Activated CD8-positive, alpha-beta T cell treated with anti-CD3 and anti-CD28 coated beads for 36 hours (primary cell): ENCODE data around the gene CCDC93. TPM values are rescaled to one million over a fixed set of nuclear protein-coding genes. Genes with fewer than 3 reads are reported as not detected.

Experiments
- ATAC-seq: fragments of 200-7000 bp; cut with Tn5 transposase; one replicate; pipeline ENCODE4 v1.10.0; 2021; ENCODE audit warnings: mild to moderate bottlenecking, moderate library complexity
- CTCF ChIA-PET: fragments of 350-600 bp; sonication (Branson Sonifier 250); formaldehyde crosslinking; loops from one replicate; lab custom pipeline; 2021; ENCODE audit warnings: antibody characterized with exemption; lab: Charles Lee
- POLR2A ChIA-PET: fragments of 350-600 bp; sonication (Branson Sonifier 250); formaldehyde crosslinking; loops from one replicate; lab custom pipeline; 2021; ENCODE audit warnings: antibody characterized with exemption; lab: Charles Lee
- DNase-seq: peaks from one replicate; pipeline ENCODE4 v3.0.0-alpha.2; 2020
- H3K27ac Mint-ChIP-seq: one replicate; pipeline ENCODE4 v1.8.0; 2021; ENCODE audit warnings: mild to moderate bottlenecking, mixed read lengths
- H3K27me3 Mint-ChIP-seq: one replicate; pipeline ENCODE4 v1.8.0; 2021; ENCODE audit warnings: mixed read lengths
- H3K36me3 Mint-ChIP-seq: one replicate; pipeline ENCODE4 v1.8.0; 2021; ENCODE audit warnings: low read depth, mixed read lengths
- H3K4me1 Mint-ChIP-seq: one replicate; pipeline ENCODE4 v1.8.0; 2021; ENCODE audit warnings: low read depth, mixed read lengths
- H3K4me3 Mint-ChIP-seq: one replicate; pipeline ENCODE4 v1.8.0; 2021; ENCODE audit warnings: mild to moderate bottlenecking, moderate library complexity, mixed read lengths
- H3K9me3 Mint-ChIP-seq: one replicate; pipeline ENCODE4 v1.8.0; 2021; ENCODE audit warnings: mixed read lengths
- intact Hi-C: fragments of 100-400 bp; cut with micrococcal nuclease; formaldehyde crosslinking; loops from one replicate; pipeline ENCODE4 v1.10.0; 2022
- total RNA-seq, 2 experiments: library from RNA; stranded (reverse); gene quantifications; one replicate each; pipeline ENCODE4 v1.2.3, GENCODE V29; 2021
- TF ChIP-seq, protein P1 (sequence below): fragments of 200-600 bp; IDR thresholded peaks from one replicate; pipeline ENCODE4 v1.8.0; 2022; ENCODE audit warnings: antibody characterized with exemption, mild to moderate bottlenecking

The CCDC93 gene
- total RNA-seq, 2 experiments from 2014 or later, result 24.5 to 25.4 TPM

GRCh38 chr2:117994729-117995128, 19.1 kb downstream of the CCDC93 start:
- peaks cover 54% of the 10 kb centered on the region for H3K36me3 Mint-ChIP-seq
- H3K27me3 Mint-ChIP-seq, result no peaks in the 10 kb centered on the region
- H3K4me3 Mint-ChIP-seq, result no peak overlapping the region
- ATAC-seq (no peak), DNase-seq (no peak)
- intact Hi-C loops, result no loop called here
- no peaks in the 10 kb centered on the region for H3K4me1 Mint-ChIP-seq
- CTCF ChIA-PET, result interaction anchor here (1.5 kb wide), 1 partner anchor 9 kb away, joined by 9 read pairs; no protein-coding TSS in a partner anchor
- TF ChIP-seq, protein P1, sequence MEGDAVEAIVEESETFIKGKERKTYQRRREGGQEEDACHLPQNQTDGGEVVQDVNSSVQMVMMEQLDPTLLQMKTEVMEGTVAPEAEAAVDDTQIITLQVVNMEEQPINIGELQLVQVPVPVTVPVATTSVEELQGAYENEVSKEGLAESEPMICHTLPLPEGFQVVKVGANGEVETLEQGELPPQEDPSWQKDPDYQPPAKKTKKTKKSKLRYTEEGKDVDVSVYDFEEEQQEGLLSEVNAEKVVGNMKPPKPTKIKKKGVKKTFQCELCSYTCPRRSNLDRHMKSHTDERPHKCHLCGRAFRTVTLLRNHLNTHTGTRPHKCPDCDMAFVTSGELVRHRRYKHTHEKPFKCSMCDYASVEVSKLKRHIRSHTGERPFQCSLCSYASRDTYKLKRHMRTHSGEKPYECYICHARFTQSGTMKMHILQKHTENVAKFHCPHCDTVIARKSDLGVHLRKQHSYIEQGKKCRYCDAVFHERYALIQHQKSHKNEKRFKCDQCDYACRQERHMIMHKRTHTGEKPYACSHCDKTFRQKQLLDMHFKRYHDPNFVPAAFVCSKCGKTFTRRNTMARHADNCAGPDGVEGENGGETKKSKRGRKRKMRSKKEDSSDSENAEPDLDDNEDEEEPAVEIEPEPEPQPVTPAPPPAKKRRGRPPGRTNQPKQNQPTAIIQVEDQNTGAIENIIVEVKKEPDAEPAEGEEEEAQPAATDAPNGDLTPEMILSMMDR, result no peak
- no peak overlapping the region for H3K27ac Mint-ChIP-seq
- H3K9me3 Mint-ChIP-seq, result no peaks in the 10 kb centered on the region
- POLR2A ChIA-PET, result no interaction called here

GRCh38 chr2:117989854-117990438, 23.9 kb downstream of the CCDC93 start:
- CTCF ChIA-PET, result interaction anchor here (1.0 to 5.6 kb wide), 5 partner anchors 9 to 154 kb away, joined by 3 to 66 read pairs (median 4); no protein-coding TSS in a partner anchor
- DNase-seq, result no peak
- Mint-ChIP-seq H3K27me3 (no peaks in the 10 kb centered on the region), H3K4me3 (no peak overlapping the region), H3K27ac (no peak overlapping the region), H3K36me3 (peaks cover 38% of the 10 kb centered on the region), H3K4me1 (peaks cover 4% of the 10 kb centered on the region), H3K9me3 (no peaks in the 10 kb centered on the region)
- TF ChIP-seq, protein P1, result no peak
- no peak for ATAC-seq
- intact Hi-C loops, result no loop called here
- POLR2A ChIA-PET, result interaction anchor here (0.9 to 1.8 kb wide), 2 partner anchors 13 to 17 kb away, joined by 3 to 4 read pairs; no protein-coding TSS in a partner anchor

DNA sequence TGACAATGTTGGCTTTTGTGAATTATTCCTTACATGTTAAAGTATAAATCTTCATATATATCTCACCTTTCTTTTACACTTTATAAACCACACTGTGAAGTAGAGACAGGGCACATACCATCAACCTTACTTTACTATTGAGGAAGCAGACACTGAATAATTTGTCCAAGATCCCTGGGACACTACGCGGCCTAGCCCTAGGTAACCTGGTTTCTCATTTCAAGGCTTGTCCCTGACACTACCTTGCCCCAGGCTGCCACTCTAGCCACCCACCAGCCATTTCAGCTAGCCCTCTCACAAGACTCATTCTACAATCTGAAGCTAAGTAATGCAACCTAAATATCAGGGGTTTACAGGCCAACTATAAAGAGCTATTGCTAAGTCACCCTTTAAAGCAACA, 26.7 kb downstream of the CCDC93 start:
- no peak for DNase-seq
- ChIA-PET CTCF (interaction anchor here (1.0 to 2.6 kb wide), 3 partner anchors 16 to 60 kb away, joined by 3 to 13 read pairs (median 3); no protein-coding TSS in a partner anchor), POLR2A (interaction anchor here (0.6 to 1.3 kb wide), 2 partner anchors 12 to 24 kb away, joined by 3 read pairs; no protein-coding TSS in a partner anchor)
- peaks cover 43% of the 10 kb centered on the region for H3K36me3 Mint-ChIP-seq
- peaks cover 4% of the 10 kb centered on the region for H3K4me1 Mint-ChIP-seq
- H3K9me3 Mint-ChIP-seq, result no peaks in the 10 kb centered on the region
- intact Hi-C loops, result no loop called here
- TF ChIP-seq, protein P1, result no peak
- ATAC-seq, result no peak
- no peak overlapping the region for H3K4me3 Mint-ChIP-seq
- no peak overlapping the region for H3K27ac Mint-ChIP-seq
- H3K27me3 Mint-ChIP-seq, result no peaks in the 10 kb centered on the region

- DNase-seq (no peak), ATAC-seq (no peak)
- ChIA-PET POLR2A (no interaction called here), CTCF (interaction anchor here (2.6 kb wide), 1 partner anchor 18 kb away, joined by 13 read pairs; no protein-coding TSS in a partner anchor)
- no peak overlapping the region for H3K27ac Mint-ChIP-seq
- peaks cover 42% of the 10 kb centered on the region for H3K36me3 Mint-ChIP-seq
- H3K4me1 Mint-ChIP-seq, result peaks cover 4% of the 10 kb centered on the region
- H3K27me3 Mint-ChIP-seq, result no peaks in the 10 kb centered on the region
- H3K9me3 Mint-ChIP-seq, result no peaks in the 10 kb centered on the region
- H3K4me3 Mint-ChIP-seq, result no peak overlapping the region
- intact Hi-C loops, result no loop called here
- TF ChIP-seq, protein P1, result no peak
Measured at GRCh38 chr2:117985092-117985491, 28.8 kb downstream of the CCDC93 start.

DNA sequence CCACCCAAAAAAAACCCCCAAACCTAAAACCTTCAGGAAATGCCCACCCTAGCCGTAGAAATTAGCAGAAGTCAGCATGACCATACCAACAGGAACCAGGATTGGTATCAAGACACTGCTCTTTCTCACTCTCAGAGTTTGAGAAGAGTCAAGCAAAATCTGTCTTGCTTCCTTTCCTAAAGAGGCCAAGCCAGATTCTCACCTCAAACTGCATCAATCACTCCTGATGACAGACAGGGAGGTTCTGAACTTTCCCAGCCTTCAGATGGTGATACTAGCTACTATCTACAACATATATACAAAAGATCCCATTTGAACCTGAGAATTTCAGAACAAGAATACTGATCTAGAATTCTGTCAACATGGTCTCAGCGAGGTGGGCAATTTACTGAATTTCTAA, 29.7 kb downstream of the CCDC93 start:
- Mint-ChIP-seq H3K4me3 (no peak overlapping the region), H3K4me1 (peaks cover 4% of the 10 kb centered on the region), H3K36me3 (peaks cover 38% of the 10 kb centered on the region), H3K27me3 (no peaks in the 10 kb centered on the region), H3K9me3 (no peaks in the 10 kb centered on the region), H3K27ac (no peak overlapping the region)
- POLR2A ChIA-PET, result no interaction called here
- CTCF ChIA-PET, result interaction anchor here (0.6 kb wide), 1 partner anchor 19 kb away, joined by 3 read pairs; no protein-coding TSS in a partner anchor
- ATAC-seq (no peak), DNase-seq (no peak)
- TF ChIP-seq, protein P1, result no peak
- intact Hi-C loops, result no loop called here
